T-helper 1 cell treated with Interleukin-12 subunit alpha and Interleukin-12 subunit beta and Interleukin-4 antibody, amounts not matched to agents 30 μg/mL and 1 μg/mL, for 36 hours (primary cell): ENCODE results near the gene C11orf54.
"Not testable (repeated sequence)": the region's sequence is repeated elsewhere in the genome, so short reads cannot be mapped to it uniquely, and the experiment has no call there.

Source experiments
- H3K27ac Mint-ChIP-seq: one replicate; pipeline ENCODE4 v1.8.0; 2021; ENCODE audit warnings: mild to moderate bottlenecking, mixed read lengths
- H3K27me3 Mint-ChIP-seq: one replicate; pipeline ENCODE4 v1.8.0; 2021; ENCODE audit warnings: low read depth, mixed read lengths
- H3K36me3 Mint-ChIP-seq: one replicate; pipeline ENCODE4 v1.8.0; 2021; ENCODE audit warnings: low read depth, mixed read lengths
- H3K4me1 Mint-ChIP-seq: one replicate; pipeline ENCODE4 v1.8.0; 2021; ENCODE audit warnings: low read depth, mixed read lengths
- H3K4me3 Mint-ChIP-seq: one replicate; pipeline ENCODE4 v1.8.0; 2021; ENCODE audit warnings: mild to moderate bottlenecking, moderate library complexity, mixed read lengths
- H3K9me3 Mint-ChIP-seq: one replicate; pipeline ENCODE4 v1.8.0; 2021; ENCODE audit warnings: mixed read lengths

C11orf54 gene

DNA sequence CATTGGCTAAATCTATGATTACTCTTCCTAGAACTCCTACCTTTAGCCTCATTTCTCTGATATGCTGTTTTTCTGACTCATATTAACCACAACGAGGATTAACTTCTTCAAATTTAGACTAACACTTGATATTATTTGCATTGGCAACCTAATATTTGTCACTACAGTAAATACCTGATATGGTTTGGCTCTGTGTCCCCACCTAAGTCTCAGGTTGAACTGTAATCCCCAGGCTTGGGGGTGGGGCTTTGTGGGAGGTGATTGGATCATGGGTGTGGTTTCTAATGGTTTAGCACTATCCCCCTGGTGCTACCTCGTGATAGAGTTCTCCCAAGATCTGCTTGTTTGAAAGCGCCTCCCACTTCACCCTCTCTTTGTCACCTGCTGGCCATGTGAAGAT lies 25.5 kb downstream of the C11orf54 start:
- Mint-ChIP-seq H3K27ac (no peak overlapping the region), H3K27me3 (no peaks in the 10 kb centered on the region)

DNA sequence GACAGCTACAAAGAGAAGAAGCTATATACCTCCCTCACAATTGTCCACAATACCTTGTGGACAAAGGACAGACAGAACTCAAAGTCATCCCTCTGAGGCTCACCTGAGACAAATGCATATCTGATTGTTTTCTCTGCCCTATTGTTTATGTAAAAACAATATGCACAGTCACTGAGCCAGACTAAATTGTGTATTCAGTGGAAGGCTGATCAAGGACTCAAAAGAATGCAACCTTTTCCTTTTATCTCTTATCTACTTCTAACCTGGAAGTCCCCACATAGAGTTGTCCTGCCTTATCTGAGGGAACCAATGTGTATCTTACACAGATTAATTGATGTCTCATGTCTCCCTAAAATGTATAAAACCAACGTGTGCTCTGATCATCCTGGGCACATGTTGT lies 28.7 kb downstream of the C11orf54 start:
- H3K36me3 Mint-ChIP-seq = peaks cover 27% of the 10 kb centered on the region
- H3K4me3 Mint-ChIP-seq = no peak overlapping the region
- H3K4me1 Mint-ChIP-seq = no peaks in the 10 kb centered on the region
- H3K27me3 Mint-ChIP-seq = no peaks in the 10 kb centered on the region
- no peak overlapping the region for H3K27ac Mint-ChIP-seq
- peaks cover 32% of the 10 kb centered on the region for H3K9me3 Mint-ChIP-seq

More for the DNA sequence above, 25.5 kb downstream of the C11orf54 start:
- peaks cover 33% of the 10 kb centered on the region for H3K36me3 Mint-ChIP-seq
- H3K4me1 Mint-ChIP-seq = no peaks in the 10 kb centered on the region
- H3K4me3 Mint-ChIP-seq = no peak overlapping the region
- peaks cover 23% of the 10 kb centered on the region for H3K9me3 Mint-ChIP-seq

DNA sequence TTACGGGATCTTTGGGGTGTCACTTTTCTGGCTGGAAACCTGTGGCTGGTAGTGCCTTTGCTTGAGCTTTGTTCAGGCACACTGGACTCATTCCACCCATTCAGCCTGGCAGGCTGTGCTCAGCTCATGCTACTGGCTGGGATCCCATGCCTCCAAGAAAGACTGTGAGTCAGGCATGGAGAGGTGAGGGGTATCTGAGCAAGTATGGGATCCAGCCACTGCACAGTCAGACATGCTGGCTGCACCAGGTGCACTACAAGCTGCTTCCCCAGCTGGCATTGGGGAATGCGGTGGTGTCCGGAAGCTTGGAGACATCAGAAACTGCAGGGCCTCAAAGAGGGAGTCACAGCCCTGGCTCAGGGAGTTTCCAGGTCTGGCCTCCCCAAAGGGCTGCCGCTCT lies 30.7 kb downstream of the C11orf54 start:
- Mint-ChIP-seq H3K4me1 (no peaks in the 10 kb centered on the region), H3K27me3 (no peaks in the 10 kb centered on the region), H3K27ac (no peak overlapping the region), H3K36me3 (peaks cover 9% of the 10 kb centered on the region), H3K4me3 (no peak overlapping the region), H3K9me3 (peaks cover 20% of the 10 kb centered on the region)

DNA sequence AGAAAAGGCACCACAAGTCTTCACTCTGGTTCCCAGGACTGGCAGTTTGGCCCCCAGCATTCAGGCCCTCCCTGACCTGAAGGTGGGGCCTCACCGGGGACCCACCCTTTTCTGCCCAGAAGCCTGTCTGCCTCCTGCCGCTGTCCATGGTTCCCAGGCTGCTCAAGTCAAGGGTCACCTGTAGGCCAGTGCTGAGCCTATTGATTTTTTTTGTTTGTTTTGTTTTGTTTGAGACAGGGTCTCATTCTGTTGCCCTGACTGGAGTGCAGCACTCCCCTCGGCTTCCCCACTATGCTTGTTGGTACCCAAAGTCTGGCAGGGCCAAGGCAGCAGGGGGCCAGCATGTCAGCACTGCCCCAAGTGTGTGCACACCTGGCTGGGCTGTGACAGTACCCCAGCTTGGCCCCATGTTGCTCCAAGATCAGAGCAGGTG lies 31.6 kb downstream of the C11orf54 start:
- Mint-ChIP-seq H3K36me3 (peaks cover 5% of the 10 kb centered on the region), H3K27ac (no peak overlapping the region), H3K4me3 (no peak overlapping the region), H3K27me3 (no peaks in the 10 kb centered on the region), H3K9me3 (peaks cover 16% of the 10 kb centered on the region), H3K4me1 (no peaks in the 10 kb centered on the region)

DNA sequence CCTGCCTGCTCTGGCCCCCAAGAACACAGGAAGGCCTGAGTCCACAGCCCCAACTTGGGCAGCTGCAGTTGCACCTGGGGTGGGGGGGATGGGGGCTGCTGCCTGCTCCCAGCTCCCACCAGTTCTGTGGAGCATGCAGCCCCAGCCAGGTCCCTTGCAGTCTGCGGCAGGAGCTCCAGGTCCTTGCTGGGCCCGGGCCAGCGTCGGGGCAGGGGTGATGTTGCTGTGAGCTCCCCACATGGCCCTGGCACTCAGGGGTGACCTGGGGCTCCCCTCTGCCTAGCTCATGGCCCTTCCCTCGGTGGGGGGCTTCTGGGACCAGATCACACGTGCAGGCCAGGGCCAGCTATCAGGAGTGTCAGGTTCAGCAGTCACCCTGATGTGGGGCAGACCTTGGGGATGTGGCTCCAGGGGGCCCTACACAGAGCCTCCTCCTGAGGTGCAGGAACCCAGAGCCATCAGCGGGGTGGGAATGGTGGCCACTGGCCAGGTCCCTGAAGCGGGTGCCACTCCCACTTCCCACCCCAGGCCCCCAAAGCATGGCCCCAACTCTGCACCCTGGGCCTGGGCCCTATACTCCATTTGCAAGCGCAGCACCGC lies 32.2 kb downstream of the C11orf54 start:
- peaks cover 11% of the 10 kb centered on the region for H3K9me3 Mint-ChIP-seq
- no peak overlapping the region for H3K4me3 Mint-ChIP-seq
- H3K27me3 Mint-ChIP-seq = no peaks in the 10 kb centered on the region
- no peaks in the 10 kb centered on the region for H3K4me1 Mint-ChIP-seq
- H3K27ac Mint-ChIP-seq = no peak overlapping the region
- H3K36me3 Mint-ChIP-seq = peaks cover 1% of the 10 kb centered on the region

DNA sequence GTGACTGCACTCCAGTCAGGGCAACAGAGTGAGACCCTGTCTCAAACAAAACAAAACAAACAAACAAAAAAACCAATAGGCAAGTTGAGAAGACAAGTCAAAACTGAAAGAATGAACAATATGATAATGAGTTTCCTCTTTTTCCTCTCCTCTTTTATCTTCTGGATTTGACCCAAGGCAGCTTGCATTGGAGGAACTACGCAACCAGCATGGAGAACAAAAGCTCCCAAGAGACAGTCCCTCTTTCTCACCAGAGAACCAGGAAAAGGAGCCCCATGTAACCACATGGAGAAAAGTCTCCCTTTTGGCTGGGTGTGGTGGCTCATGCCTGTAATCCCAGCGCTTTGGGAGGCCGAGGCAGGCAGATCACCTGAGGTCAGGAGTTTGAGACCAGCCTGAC lies 33.1 kb downstream of the C11orf54 start:
- H3K36me3 Mint-ChIP-seq, H3K4me3 Mint-ChIP-seq, H3K4me1 Mint-ChIP-seq, H3K27ac Mint-ChIP-seq, H3K27me3 Mint-ChIP-seq: not testable (repeated sequence)
- peaks cover 13% of the 10 kb centered on the region for H3K9me3 Mint-ChIP-seq

DNA sequence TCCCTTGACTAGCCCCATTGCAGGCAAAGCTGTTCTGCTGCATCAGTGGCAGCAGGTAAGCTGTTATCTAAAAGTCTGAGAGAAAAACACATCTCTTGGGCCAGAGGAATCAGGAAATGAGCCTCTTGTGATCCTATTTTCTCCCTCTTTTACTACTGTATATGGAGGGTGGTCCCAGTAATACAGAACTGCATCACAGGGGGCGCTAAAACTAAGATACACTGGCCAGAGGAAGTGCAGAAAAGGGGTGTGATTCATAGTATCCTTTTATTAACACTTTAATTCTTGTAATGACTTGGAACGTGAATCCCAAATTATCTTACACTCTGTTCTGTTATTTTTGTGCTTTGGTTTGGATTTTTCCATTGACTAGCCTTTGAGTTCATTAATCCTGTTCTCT lies 33.8 kb downstream of the C11orf54 start:
- Mint-ChIP-seq H3K27me3 (no peaks in the 10 kb centered on the region), H3K9me3 (peaks cover 13% of the 10 kb centered on the region), H3K36me3 (peaks cover 1% of the 10 kb centered on the region), H3K4me3 (no peak overlapping the region), H3K27ac (no peak overlapping the region), H3K4me1 (no peaks in the 10 kb centered on the region)

DNA sequence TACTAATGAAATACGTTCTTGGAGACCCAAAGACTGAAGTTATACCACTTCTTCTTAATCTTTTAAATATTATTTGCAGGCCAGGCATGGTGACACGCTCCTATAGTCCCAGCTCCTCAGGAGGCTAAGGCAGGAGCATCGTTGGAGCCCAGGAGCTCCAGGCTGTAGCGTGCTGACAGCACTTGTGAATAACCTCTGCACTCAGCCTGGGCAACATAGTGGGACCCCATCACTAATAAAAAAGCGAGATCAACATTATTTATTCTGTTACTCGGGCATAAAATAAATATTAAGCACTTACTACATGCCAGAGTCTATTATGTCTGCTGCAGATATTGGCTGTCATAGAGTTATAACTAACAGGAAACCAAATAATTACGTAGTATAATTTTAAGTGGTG lies 41.9 kb downstream of the C11orf54 start:
- no peak overlapping the region for H3K27ac Mint-ChIP-seq
- H3K4me1 Mint-ChIP-seq = peaks cover 34% of the 10 kb centered on the region
- no peaks in the 10 kb centered on the region for H3K27me3 Mint-ChIP-seq
- peaks cover 3% of the 10 kb centered on the region for H3K9me3 Mint-ChIP-seq
- H3K4me3 Mint-ChIP-seq = peak overlapping the region; percentile 99
- peaks cover 19% of the 10 kb centered on the region for H3K36me3 Mint-ChIP-seq

DNA sequence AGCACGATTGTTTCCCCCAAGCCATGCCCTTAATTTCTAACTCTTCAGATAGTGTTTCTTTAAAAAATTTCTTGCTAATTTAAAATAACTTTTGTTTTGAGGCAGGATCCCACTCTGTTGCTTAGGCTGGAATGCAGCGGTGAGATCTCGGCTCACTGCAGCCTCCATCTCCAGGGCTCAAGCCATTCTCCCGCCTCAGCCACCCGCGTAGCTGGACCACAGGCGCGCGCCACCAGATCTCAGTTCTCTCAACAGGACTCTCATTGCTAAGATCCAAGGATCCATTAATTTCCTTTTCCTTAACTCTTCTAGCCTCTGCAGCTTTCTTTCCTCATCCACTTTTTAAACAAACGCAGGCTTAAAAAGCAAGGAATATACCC lies 42.3 kb downstream of the C11orf54 start:
- peak overlapping the region; percentile 82 for H3K27ac Mint-ChIP-seq
- H3K27me3 Mint-ChIP-seq = no peaks in the 10 kb centered on the region
- H3K4me3 Mint-ChIP-seq = peak overlapping the region; percentile 99
- H3K36me3 Mint-ChIP-seq = peaks cover 21% of the 10 kb centered on the region
- peaks cover under 1% of the 10 kb centered on the region for H3K9me3 Mint-ChIP-seq
- H3K4me1 Mint-ChIP-seq = peaks cover 35% of the 10 kb centered on the region

DNA sequence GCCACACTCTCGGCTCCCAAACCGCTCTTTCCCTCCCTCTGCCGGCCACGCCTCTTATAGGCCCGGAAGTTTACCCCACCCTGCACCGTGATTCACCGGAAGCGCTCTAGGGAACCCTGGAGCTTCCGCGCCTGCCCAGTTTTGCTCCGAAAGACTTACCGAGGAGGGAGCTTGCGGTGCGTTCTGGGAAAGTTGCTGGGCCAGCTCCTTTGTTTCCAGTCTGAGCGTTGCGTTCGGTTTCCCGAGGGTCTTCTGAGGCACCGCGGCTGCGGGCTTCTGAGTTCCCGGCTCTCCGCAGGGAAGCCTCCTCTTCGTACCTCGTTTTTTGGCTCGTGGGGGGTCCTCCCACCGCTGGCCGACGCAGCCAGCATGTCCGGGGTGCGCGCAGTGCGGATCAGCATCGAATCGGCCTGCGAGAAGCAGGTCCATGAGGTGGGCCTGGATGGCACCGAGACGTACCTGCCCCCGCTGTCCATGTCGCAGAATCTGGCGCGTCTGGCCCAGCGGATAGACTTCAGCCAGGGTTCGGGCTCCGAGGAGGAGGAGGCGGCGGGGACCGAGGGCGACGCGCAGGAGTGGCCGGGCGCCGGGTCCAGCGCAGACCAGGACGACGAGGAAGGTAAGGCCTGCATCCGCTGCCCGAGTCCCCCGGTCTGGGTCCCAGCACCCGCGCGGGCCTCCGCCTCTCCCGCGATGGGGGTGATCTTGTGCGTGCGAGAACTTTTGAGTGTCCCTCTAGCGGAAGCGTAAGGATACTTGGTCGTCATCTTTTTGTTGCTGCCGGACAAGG lies 42.9 kb downstream of the C11orf54 start, which contains the start of gene MED17:
TSS of gene MED17 (plus strand) at position 138 of the 790 bp plus-strand sequence. CDS start at position 370, 232 bp downstream.
- Mint-ChIP-seq H3K27me3 (no peaks in the 10 kb centered on the region), H3K4me1 (peaks cover 37% of the 10 kb centered on the region), H3K27ac (peak within 1 kb of the TSS; percentile 82), H3K4me3 (peak within 1 kb of the TSS; percentile 99), H3K9me3 (no peaks in the 10 kb centered on the region), H3K36me3 (peaks cover 23% of the 10 kb centered on the region)

DNA sequence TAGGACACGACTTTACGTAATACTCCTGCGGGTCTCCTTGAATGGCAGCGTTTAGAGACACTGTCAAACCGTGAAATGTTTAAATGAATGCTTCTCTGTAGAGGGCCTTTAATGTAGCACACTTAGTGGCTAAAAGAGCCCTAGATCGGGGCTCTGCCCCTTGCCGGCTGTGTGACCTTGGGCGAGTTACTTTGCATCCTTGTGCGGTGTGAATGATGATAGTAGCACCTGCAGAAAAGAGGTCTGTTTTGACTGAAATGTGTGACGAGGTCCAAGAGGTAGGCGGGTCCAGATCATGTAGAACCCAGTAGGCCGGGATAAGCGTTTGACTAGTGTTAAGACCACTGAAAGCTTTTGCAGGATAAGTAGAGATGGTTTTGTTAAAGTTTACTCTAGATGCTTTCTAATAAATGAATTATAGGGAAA lies 43.5 kb downstream of the C11orf54 start:
- H3K9me3 Mint-ChIP-seq = no peaks in the 10 kb centered on the region
- H3K4me3 Mint-ChIP-seq = peak overlapping the region; percentile 99
- H3K27me3 Mint-ChIP-seq = no peaks in the 10 kb centered on the region
- H3K4me1 Mint-ChIP-seq = peaks cover 40% of the 10 kb centered on the region
- H3K27ac Mint-ChIP-seq = peak overlapping the region; percentile 82
- peaks cover 26% of the 10 kb centered on the region for H3K36me3 Mint-ChIP-seq

DNA sequence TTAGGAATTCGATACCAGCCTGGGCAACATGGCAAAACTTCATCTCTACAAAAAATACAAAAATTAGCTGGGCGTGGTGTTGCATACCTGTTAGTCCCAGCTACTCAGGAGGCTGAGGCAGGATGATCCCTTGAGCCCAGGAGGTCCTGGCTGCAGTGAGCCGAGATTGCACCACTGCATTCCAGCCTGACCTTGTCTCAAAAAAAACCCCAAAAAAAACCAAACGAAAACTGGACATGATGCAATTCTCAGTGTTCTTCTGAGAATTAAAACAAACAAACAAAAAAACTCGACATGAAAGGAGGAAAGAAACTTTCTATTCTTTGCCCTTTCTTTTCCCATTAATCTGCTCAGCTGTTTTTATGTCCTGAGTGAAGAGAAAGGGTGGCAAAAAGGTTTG lies 50.0 kb downstream of the C11orf54 start:
- peaks cover 53% of the 10 kb centered on the region for H3K36me3 Mint-ChIP-seq
- no peaks in the 10 kb centered on the region for H3K9me3 Mint-ChIP-seq
- no peaks in the 10 kb centered on the region for H3K27me3 Mint-ChIP-seq
- no peak overlapping the region for H3K27ac Mint-ChIP-seq
- H3K4me1 Mint-ChIP-seq = peaks cover 21% of the 10 kb centered on the region
- H3K4me3 Mint-ChIP-seq = no peak overlapping the region

DNA sequence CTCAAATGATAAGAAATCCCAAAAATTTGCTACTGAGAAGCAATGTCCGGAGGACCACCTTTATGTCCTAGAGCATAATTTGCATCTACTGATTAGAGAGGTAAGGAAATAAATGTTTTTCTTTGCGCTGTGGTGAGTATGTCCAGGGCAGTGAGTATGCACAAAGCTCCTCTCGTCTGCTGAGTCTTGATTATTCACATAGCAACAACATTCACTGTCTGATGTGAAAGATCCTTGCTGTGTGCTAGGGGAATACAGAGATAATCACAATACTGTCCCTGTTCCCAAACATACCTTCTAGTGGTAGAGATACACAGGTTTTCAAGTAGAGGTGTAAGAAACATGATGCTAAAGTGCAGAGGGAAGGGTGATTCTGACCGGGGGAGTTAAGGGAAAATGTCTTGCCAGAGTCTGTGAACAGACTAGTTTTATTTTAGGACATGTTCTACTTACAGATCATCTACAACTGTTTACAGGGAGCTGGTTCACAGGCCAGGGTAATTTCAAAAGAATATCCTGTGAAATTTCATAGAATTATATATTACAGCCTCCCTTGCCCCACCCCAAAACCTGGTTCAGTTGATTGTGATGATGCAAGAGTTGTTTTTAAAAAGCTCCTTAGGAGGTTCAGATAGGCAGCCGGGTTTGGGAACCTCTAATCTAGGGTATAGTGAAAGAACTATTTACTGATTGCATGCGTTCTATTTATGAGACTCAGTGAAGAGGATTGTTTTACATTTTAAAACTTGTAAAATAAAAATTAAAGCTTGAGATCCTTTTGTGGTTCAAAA lies 55.2 kb downstream of the C11orf54 start:
- Mint-ChIP-seq H3K36me3 (peaks cover 51% of the 10 kb centered on the region), H3K4me3 (no peak overlapping the region), H3K4me1 (peaks cover 3% of the 10 kb centered on the region), H3K27me3 (no peaks in the 10 kb centered on the region), H3K27ac (no peak overlapping the region), H3K9me3 (no peaks in the 10 kb centered on the region)

DNA sequence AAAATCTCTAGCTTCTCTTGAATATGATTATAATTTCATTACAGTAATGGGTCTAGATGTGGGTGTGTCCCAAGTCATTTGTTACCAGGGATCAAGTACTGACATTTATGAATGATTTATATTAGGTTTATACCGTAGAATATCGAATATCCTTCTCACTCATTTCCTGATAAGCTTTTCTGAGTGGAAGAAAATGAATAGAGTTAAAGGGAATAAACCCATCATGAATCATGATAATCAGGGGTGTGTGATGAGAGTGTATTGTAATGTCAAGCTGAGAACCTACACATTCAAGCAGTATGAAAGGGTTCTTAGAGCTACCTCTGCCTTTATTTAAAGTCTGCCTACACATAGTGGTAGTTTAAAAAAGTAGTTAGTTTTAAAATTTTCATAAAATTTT lies 59.9 kb downstream of the C11orf54 start:
- peaks cover 3% of the 10 kb centered on the region for H3K4me1 Mint-ChIP-seq
- peaks cover 45% of the 10 kb centered on the region for H3K36me3 Mint-ChIP-seq

More for the DNA sequence above, 59.9 kb downstream of the C11orf54 start:
- H3K27ac Mint-ChIP-seq = no peak overlapping the region
- H3K27me3 Mint-ChIP-seq = no peaks in the 10 kb centered on the region
- H3K9me3 Mint-ChIP-seq = no peaks in the 10 kb centered on the region
- no peak overlapping the region for H3K4me3 Mint-ChIP-seq
